ENCODE data around the gene TFEB.

DNA sequence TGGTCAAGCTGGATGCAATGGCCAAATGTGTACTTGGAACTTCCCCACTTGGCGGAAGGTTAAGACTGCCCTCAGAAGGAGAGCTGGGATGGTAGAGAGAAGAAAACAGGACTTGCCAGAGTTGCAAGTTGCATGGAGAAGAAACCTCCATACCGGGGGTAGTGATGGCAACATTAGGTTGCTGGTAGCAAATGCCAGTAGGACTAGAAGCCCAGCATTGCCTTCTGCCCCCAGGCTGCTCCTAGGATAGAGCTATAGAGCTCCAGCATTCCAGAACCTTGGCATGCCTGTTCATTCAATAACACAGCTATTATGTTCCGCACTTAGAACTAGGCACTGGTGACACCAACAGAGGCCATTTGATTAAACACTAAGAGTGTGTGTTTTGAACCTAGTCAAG lies 26.6 kb downstream of the TFEB start:
- TF ChIP-seq, protein P1, sequence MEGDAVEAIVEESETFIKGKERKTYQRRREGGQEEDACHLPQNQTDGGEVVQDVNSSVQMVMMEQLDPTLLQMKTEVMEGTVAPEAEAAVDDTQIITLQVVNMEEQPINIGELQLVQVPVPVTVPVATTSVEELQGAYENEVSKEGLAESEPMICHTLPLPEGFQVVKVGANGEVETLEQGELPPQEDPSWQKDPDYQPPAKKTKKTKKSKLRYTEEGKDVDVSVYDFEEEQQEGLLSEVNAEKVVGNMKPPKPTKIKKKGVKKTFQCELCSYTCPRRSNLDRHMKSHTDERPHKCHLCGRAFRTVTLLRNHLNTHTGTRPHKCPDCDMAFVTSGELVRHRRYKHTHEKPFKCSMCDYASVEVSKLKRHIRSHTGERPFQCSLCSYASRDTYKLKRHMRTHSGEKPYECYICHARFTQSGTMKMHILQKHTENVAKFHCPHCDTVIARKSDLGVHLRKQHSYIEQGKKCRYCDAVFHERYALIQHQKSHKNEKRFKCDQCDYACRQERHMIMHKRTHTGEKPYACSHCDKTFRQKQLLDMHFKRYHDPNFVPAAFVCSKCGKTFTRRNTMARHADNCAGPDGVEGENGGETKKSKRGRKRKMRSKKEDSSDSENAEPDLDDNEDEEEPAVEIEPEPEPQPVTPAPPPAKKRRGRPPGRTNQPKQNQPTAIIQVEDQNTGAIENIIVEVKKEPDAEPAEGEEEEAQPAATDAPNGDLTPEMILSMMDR (IDR thresholded peaks at IDR 0.05): no peak
- TF ChIP-seq POLR2AphosphoS5 (IDR thresholded peaks at IDR 0.05; ENCODE audit: insufficient read depth in 1 of 2, low read depth in 1 of 2): no peak
